ENCODE measurements around the gene NTM. TPM values are rescaled to one million over a fixed set of nuclear protein-coding genes. Genes with fewer than 3 reads are reported as not detected.

NTM gene
- total and polyA plus RNA-seq, 2 donors (not counting 1 experiment from before 2014, with no cell fraction given), result 12.3 to 28.6 TPM

DNA sequence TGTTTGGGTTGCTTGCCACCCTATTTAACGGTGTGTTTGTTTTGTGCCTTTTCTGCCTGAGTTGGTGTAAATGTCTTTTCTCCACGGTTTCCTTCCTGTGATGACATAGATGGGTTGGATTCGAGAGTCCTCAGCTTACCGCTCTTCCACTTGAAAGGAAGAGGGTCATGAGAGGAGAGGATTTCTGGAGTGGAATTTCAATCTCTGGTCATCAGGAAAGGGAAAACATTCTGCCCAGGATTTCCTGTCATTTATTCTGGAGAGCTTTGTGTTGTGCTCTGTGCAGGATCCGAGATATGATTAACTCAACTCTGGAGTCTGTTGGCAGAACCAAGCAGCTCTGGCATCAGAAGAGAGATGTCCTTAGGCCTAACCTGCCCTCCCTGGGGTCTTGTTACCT is 605.2 kb downstream of the NTM start:
- no peak overlapping the region for H3K27ac ChIP-seq (ENCODE audit: insufficient read depth, low read length)
- H3K27me3 ChIP-seq (ENCODE audit: control insufficient read depth, insufficient read depth, low read length), result no peaks in the 10 kb centered on the region

DNA sequence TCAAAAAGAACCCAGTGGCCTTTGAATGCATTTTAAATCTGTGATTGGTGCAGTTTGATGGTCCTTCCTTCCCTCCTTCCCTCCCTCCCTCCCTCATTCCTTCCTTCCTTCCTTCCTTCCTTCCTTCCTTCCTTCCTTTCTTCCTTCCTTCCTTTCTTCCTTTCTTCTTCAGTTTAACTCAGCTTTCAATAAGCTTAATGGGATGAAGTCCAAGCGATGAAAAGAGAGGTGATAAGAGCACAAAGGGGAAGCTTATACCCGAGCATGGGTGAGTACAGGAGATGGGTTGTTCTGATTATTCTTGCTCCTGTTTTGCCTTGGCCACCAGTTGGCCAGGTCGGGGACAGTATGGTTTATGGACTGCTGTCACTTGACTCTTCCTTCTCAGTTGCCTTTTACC is 605.6 kb downstream of the NTM start:
- Histone ChIP-seq H2AFZ (ENCODE audit: low read length) (no peak overlapping the region), H3K4me1 (ENCODE audit: control insufficient read depth, extremely low read depth, insufficient read depth, low read length) (no peaks in the 10 kb centered on the region), H4K20me1 (ENCODE audit: control insufficient read depth, extremely low read depth, insufficient read depth, low read length) (no peaks in the 10 kb centered on the region), H3K4me2 (ENCODE audit: extremely low read depth, insufficient read depth, low read length) (no peak overlapping the region), H3K4me3 (replicated peaks in 1 of 4; ENCODE audit: control extremely low read depth in 1 of 4, insufficient read depth in 1 of 4, low read depth in 3 of 4, low read length in 4 of 4) (no peak overlapping the region), H3K79me2 (ENCODE audit: control insufficient read depth, insufficient read depth, low read length) (no peaks in the 10 kb centered on the region), H3K27ac (ENCODE audit: insufficient read depth, low read length) (no peak overlapping the region), H3K27me3 (ENCODE audit: control insufficient read depth, insufficient read depth, low read length) (no peaks in the 10 kb centered on the region), H3K9me3 (ENCODE audit: control insufficient read depth, insufficient read depth, low read depth, low read length) (no peaks in the 10 kb centered on the region), H3K9ac (ENCODE audit: insufficient read depth, low read length) (no peak overlapping the region), H3K36me3 (ENCODE audit: control insufficient read depth, insufficient read depth, low read length) (no peaks in the 10 kb centered on the region)
- TF ChIP-seq, protein P1, sequence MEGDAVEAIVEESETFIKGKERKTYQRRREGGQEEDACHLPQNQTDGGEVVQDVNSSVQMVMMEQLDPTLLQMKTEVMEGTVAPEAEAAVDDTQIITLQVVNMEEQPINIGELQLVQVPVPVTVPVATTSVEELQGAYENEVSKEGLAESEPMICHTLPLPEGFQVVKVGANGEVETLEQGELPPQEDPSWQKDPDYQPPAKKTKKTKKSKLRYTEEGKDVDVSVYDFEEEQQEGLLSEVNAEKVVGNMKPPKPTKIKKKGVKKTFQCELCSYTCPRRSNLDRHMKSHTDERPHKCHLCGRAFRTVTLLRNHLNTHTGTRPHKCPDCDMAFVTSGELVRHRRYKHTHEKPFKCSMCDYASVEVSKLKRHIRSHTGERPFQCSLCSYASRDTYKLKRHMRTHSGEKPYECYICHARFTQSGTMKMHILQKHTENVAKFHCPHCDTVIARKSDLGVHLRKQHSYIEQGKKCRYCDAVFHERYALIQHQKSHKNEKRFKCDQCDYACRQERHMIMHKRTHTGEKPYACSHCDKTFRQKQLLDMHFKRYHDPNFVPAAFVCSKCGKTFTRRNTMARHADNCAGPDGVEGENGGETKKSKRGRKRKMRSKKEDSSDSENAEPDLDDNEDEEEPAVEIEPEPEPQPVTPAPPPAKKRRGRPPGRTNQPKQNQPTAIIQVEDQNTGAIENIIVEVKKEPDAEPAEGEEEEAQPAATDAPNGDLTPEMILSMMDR (conservative IDR thresholded peaks at IDR 0.05 in 1 of 2, IDR thresholded peaks at IDR 0.05 in 1 of 2; ENCODE audit: low read depth in 1 of 2, low read length in 2 of 2), result no peak
- TF ChIP-seq EZH2 (IDR thresholded peaks at IDR 0.05; ENCODE audit: low read length, missing control alignments), result no peak
- DNase-seq (ENCODE audit: low read depth in 2 of 2), result no peak

More for the DNA sequence above, 605.2 kb downstream of the NTM start:
- TF ChIP-seq, protein P1 (conservative IDR thresholded peaks at IDR 0.05 in 1 of 2, IDR thresholded peaks at IDR 0.05 in 1 of 2; ENCODE audit: low read depth in 1 of 2, low read length in 2 of 2), result no peak
- no peak for TF ChIP-seq EZH2 (IDR thresholded peaks at IDR 0.05; ENCODE audit: low read length, missing control alignments)
- Histone ChIP-seq H3K79me2 (ENCODE audit: control insufficient read depth, insufficient read depth, low read length) (no peaks in the 10 kb centered on the region), H3K9me3 (ENCODE audit: control insufficient read depth, insufficient read depth, low read depth, low read length) (no peaks in the 10 kb centered on the region), H3K4me3 (replicated peaks in 1 of 4; ENCODE audit: control extremely low read depth in 1 of 4, insufficient read depth in 1 of 4, low read depth in 3 of 4, low read length in 4 of 4) (no peak overlapping the region), H3K4me1 (ENCODE audit: control insufficient read depth, extremely low read depth, insufficient read depth, low read length) (no peaks in the 10 kb centered on the region), H4K20me1 (ENCODE audit: control insufficient read depth, extremely low read depth, insufficient read depth, low read length) (no peaks in the 10 kb centered on the region), H2AFZ (ENCODE audit: low read length) (no peak overlapping the region), H3K36me3 (ENCODE audit: control insufficient read depth, insufficient read depth, low read length) (no peaks in the 10 kb centered on the region), H3K9ac (ENCODE audit: insufficient read depth, low read length) (no peak overlapping the region), H3K4me2 (ENCODE audit: extremely low read depth, insufficient read depth, low read length) (no peak overlapping the region)
- no peak for DNase-seq (ENCODE audit: low read depth in 2 of 2)

DNA sequence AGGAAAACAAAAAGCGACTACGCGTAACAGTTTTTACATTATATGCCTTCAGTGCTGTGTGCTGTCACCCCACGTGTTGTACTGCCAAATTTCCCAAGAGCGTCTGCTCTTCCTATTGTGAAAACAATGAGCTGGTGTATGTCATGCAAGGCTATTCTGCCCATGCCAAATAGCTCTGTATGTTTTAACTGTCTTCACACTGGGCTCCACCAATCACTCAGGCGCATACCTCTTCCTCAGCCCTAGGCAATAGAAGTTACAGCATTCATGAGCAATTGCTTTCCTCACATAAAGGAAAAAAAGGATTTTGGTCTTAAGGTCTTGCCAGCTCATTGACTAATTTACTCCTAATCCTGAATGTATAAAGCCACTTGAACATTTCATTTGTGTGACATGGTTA is 606.8 kb downstream of the NTM start:
- H3K9me3 ChIP-seq (ENCODE audit: control insufficient read depth, insufficient read depth, low read depth, low read length), result no peaks in the 10 kb centered on the region
- H2AFZ ChIP-seq (ENCODE audit: low read length), result no peak overlapping the region
- no peak for TF ChIP-seq EZH2 (IDR thresholded peaks at IDR 0.05; ENCODE audit: low read length, missing control alignments)
- TF ChIP-seq, protein P1 (conservative IDR thresholded peaks at IDR 0.05 in 1 of 2, IDR thresholded peaks at IDR 0.05 in 1 of 2; ENCODE audit: low read depth in 1 of 2, low read length in 2 of 2), result no peak
- H3K4me3 ChIP-seq (replicated peaks in 1 of 4; ENCODE audit: control extremely low read depth in 1 of 4, insufficient read depth in 1 of 4, low read depth in 3 of 4, low read length in 4 of 4), result no peak overlapping the region
- no peak overlapping the region for H3K4me2 ChIP-seq (ENCODE audit: extremely low read depth, insufficient read depth, low read length)
- no peaks in the 10 kb centered on the region for H4K20me1 ChIP-seq (ENCODE audit: control insufficient read depth, extremely low read depth, insufficient read depth, low read length)
- no peaks in the 10 kb centered on the region for H3K4me1 ChIP-seq (ENCODE audit: control insufficient read depth, extremely low read depth, insufficient read depth, low read length)
- H3K27ac ChIP-seq (ENCODE audit: insufficient read depth, low read length), result no peak overlapping the region
- H3K27me3 ChIP-seq (ENCODE audit: control insufficient read depth, insufficient read depth, low read length), result no peaks in the 10 kb centered on the region
- H3K79me2 ChIP-seq (ENCODE audit: control insufficient read depth, insufficient read depth, low read length), result no peaks in the 10 kb centered on the region
- peak in 1 of 2 donors; percentile 89 for DNase-seq (ENCODE audit: low read depth in 2 of 2)
- no peak overlapping the region for H3K9ac ChIP-seq (ENCODE audit: insufficient read depth, low read length)
- H3K36me3 ChIP-seq (ENCODE audit: control insufficient read depth, insufficient read depth, low read length), result no peaks in the 10 kb centered on the region
